Esophagus muscularis mucosa (tissue), 3 donors: ENCODE results near the gene PSAP.

Experiments used
- CTCF ChIP-seq, 3 experiments: fragments of 200-600 bp in 2 of 3; fragments of 450-650 bp in 1 of 3; sonication (generic) in 2 of 3; IDR thresholded peaks; one replicate each; pipeline ENCODE4 v1.5.1; 2017 to 2019; ENCODE audit warnings: antibody characterized with exemption in 3 of 3, mild to moderate bottlenecking in 2 of 3, moderate library complexity in 1 of 3
- POLR2A ChIP-seq: fragments of 450-650 bp; IDR thresholded peaks from one replicate; pipeline ENCODE4 v1.6.1; 2017; ENCODE audit warnings: antibody characterized with exemption, moderate library complexity, mild to moderate bottlenecking, low read depth

DNA sequence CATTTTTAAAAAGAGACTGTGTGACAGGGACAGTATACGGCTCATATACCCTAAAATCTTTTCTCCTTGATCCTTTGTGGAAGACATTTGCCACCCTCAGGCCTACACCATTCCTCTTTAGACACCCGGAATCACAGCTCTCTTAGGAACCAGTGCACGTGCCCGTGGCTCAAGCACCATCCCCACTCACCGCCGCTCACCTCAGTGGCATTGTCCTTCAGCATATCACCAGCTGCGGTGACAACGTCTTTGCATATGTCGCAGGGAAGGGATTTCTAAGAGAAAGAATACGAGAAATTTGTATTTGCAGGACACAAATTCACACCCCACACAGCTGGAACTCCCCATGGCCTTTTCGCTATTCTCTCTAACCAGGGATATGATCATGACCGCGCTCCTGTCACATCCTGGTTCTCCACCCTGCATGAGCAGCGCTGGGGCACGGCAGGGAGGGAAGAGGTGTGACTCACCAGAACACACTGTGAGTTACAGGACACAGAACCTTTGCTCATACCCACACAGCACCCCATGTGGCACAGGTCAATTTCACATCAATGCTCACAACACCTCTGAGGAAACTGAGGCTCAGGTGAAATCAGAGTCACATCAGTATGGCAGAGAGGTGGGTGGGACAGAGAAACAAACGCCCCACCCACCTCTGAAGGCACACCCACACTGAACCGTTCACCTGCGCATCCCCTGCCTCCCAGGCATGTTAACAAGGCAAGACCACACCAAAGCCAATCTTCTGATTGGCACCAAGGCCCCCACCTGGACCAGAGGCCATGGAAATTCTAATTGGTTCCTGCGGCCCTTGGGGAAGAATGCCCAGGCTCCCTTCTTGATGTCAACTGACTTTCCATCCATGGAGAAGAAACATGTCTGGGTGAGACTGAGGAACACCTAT is 19.2 kb downstream of the PSAP start:
- TF ChIP-seq POLR2A (no peak), CTCF (IDR thresholded peaks at IDR 0.05) (no peak)
